ENCODE measurements around the gene PKD1.

Gene PKD1

GRCh38 chr16:2089706-2090480, 45.8 kb downstream of the PKD1 start:
- FAIRE-seq: no peak
- DNase-seq (ENCODE audit: insufficient read length, low spot score): no peak
- TF ChIP-seq POLR2A (IDR thresholded peaks at IDR 0.05; ENCODE audit: low read depth, low read length): no peak
- no peak for TF ChIP-seq TAF1 (IDR thresholded peaks at IDR 0.05; ENCODE audit: low read depth, low read length)
- TF ChIP-seq PAX5 (IDR thresholded peaks at IDR 0.05; ENCODE audit: insufficient read depth, low read length, severe bottlenecking): no peak
- TF ChIP-seq POLR2AphosphoS5 (IDR thresholded peaks at IDR 0.05; ENCODE audit: low read depth, low read length): no peak
- TF ChIP-seq POU2F2 (IDR thresholded peaks at IDR 0.05; ENCODE audit: low read depth, low read length): no peak

- no peak for DNase-seq (ENCODE audit: insufficient read length, low spot score)
- FAIRE-seq: no peak
- no peak for TF ChIP-seq POU2F2 (IDR thresholded peaks at IDR 0.05; ENCODE audit: low read depth, low read length)
- no peak for TF ChIP-seq TAF1 (IDR thresholded peaks at IDR 0.05; ENCODE audit: low read depth, low read length)
- TF ChIP-seq PAX5 (IDR thresholded peaks at IDR 0.05; ENCODE audit: insufficient read depth, low read length, severe bottlenecking): no peak
- no peak for TF ChIP-seq POLR2AphosphoS5 (IDR thresholded peaks at IDR 0.05; ENCODE audit: low read depth, low read length)
- TF ChIP-seq POLR2A (IDR thresholded peaks at IDR 0.05; ENCODE audit: low read depth, low read length): no peak
- no peak for TF ChIP-seq SPI1 (IDR thresholded peaks at IDR 0.05; ENCODE audit: low read depth, low read length)
Measured at GRCh38 chr16:2088759-2089358, 46.8 kb downstream of the PKD1 start.

GRCh38 chr16:2087748-2088631, 47.7 kb downstream of the PKD1 start:
- FAIRE-seq: no peak
- TF ChIP-seq TAF1 (IDR thresholded peaks at IDR 0.05; ENCODE audit: low read depth, low read length): no peak
- TF ChIP-seq POLR2AphosphoS5 (IDR thresholded peaks at IDR 0.05; ENCODE audit: low read depth, low read length): no peak
- no peak for TF ChIP-seq POLR2A (IDR thresholded peaks at IDR 0.05; ENCODE audit: low read depth, low read length)
- TF ChIP-seq PAX5 (IDR thresholded peaks at IDR 0.05; ENCODE audit: insufficient read depth, low read length, severe bottlenecking): no peak
- TF ChIP-seq SPI1 (IDR thresholded peaks at IDR 0.05; ENCODE audit: low read depth, low read length): no peak
- no peak for TF ChIP-seq POU2F2 (IDR thresholded peaks at IDR 0.05; ENCODE audit: low read depth, low read length)
- no peak for DNase-seq (ENCODE audit: insufficient read length, low spot score)

- DNase-seq (ENCODE audit: insufficient read length, low spot score): no peak
- FAIRE-seq: no peak
- no peak for TF ChIP-seq POU2F2 (IDR thresholded peaks at IDR 0.05; ENCODE audit: low read depth, low read length)
- no peak for TF ChIP-seq TAF1 (IDR thresholded peaks at IDR 0.05; ENCODE audit: low read depth, low read length)
- no peak for TF ChIP-seq POLR2A (IDR thresholded peaks at IDR 0.05; ENCODE audit: low read depth, low read length)
- no peak for TF ChIP-seq POLR2AphosphoS5 (IDR thresholded peaks at IDR 0.05; ENCODE audit: low read depth, low read length)
- no peak for TF ChIP-seq PAX5 (IDR thresholded peaks at IDR 0.05; ENCODE audit: insufficient read depth, low read length, severe bottlenecking)
- no peak for TF ChIP-seq SPI1 (IDR thresholded peaks at IDR 0.05; ENCODE audit: low read depth, low read length)
Measured at GRCh38 chr16:2086812-2087747, 48.6 kb downstream of the PKD1 start.

- DNase-seq (ENCODE audit: insufficient read length, low spot score): no peak
- no peak for FAIRE-seq
- no peak for TF ChIP-seq POLR2A (IDR thresholded peaks at IDR 0.05; ENCODE audit: low read depth, low read length)
- no peak for TF ChIP-seq TAF1 (IDR thresholded peaks at IDR 0.05; ENCODE audit: low read depth, low read length)
- no peak for TF ChIP-seq PAX5 (IDR thresholded peaks at IDR 0.05; ENCODE audit: insufficient read depth, low read length, severe bottlenecking)
- no peak for TF ChIP-seq POLR2AphosphoS5 (IDR thresholded peaks at IDR 0.05; ENCODE audit: low read depth, low read length)
- no peak for TF ChIP-seq SPI1 (IDR thresholded peaks at IDR 0.05; ENCODE audit: low read depth, low read length)
- TF ChIP-seq POU2F2 (IDR thresholded peaks at IDR 0.05; ENCODE audit: low read depth, low read length): no peak
Measured at GRCh38 chr16:2086106-2086742, 49.5 kb downstream of the PKD1 start.

GRCh38 chr16:2085669-2086068, 50.0 kb downstream of the PKD1 start:
- FAIRE-seq: no peak
- DNase-seq (ENCODE audit: insufficient read length, low spot score): no peak
- TF ChIP-seq PAX5 (IDR thresholded peaks at IDR 0.05; ENCODE audit: insufficient read depth, low read length, severe bottlenecking): no peak

- FAIRE-seq (no peak), DNase-seq (ENCODE audit: insufficient read length, low spot score) (no peak)
- TF ChIP-seq POLR2AphosphoS5 (IDR thresholded peaks at IDR 0.05; ENCODE audit: low read depth, low read length): no peak
- no peak for TF ChIP-seq PAX5 (IDR thresholded peaks at IDR 0.05; ENCODE audit: insufficient read depth, low read length, severe bottlenecking)
- TF ChIP-seq SPI1 (IDR thresholded peaks at IDR 0.05; ENCODE audit: low read depth, low read length): no peak
- TF ChIP-seq TAF1 (IDR thresholded peaks at IDR 0.05; ENCODE audit: low read depth, low read length): no peak
- no peak for TF ChIP-seq POU2F2 (IDR thresholded peaks at IDR 0.05; ENCODE audit: low read depth, low read length)
- TF ChIP-seq POLR2A (IDR thresholded peaks at IDR 0.05; ENCODE audit: low read depth, low read length): no peak
Measured at GRCh38 chr16:2084895-2085625, 50.6 kb downstream of the PKD1 start.

All from GM12891 (cell line).